ENCODE measurements around the gene UNC45B.
"Not testable (repeated sequence)": the region's sequence is repeated elsewhere in the genome, so short reads cannot be mapped to it uniquely, and the experiment has no call there.

UNC45B gene

DNA sequence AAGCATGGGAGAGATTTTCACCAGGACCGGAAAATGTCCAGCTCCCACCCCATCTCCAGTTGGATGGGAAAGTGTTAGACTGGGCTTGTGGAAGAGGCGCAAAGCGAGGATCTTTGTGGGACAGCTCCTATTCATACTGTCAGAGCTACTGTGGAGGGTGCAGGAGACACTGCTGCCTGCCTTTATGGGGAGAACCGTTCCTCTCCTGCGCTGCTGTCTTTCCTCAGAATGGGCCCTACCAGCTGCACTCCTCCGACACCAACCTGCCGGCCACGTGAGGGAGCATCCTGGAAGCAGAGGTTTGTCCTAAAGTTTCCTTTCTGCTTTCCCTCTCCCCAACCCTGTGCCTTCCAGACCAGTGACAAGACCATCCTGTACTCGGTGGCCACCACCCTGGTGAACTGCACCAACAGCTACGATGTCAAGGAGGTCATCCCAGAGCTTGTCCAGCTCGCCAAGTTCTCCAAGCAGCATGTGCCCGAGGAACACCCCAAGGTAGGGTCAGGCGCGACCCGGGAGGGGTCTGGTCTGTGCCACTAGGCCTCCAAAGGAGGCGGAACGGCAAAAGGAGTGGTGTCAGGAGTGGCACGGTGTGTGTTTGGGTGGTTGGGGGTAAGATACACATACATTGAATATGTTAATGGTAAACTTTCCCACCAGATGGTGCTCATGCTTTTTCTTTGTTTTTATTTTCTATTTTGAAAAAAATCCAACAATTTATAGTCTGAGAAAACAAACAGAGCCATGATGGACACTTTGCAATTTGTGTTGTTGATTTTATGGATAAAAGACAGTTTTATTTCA, 23.6 kb downstream of the UNC45B start:
- peak overlapping the region; percentile 9 for H3K9ac ChIP-seq (ENCODE audit: low read depth, low read length, poor library complexity)
- H3K4ac ChIP-seq (ENCODE audit: low read length), result peak overlapping the region; percentile 59
- H2BK12ac ChIP-seq (ENCODE audit: low read length), result no peak overlapping the region
- H2BK15ac ChIP-seq (ENCODE audit: low read length), result no peak overlapping the region
- WGBS, 2 donors (ENCODE audit: extremely low coverage in 2 of 2, insufficient read length in 2 of 2, insufficient replicate concordance in 1 of 2), result no CpG with 5 or more reads among the region's 18 CpGs
- no peak overlapping the region for H3K4me3 ChIP-seq (ENCODE audit: low read length in 2 of 2)
- H3K36me3 ChIP-seq (replicated peaks in 1 of 2; ENCODE audit: control insufficient read depth in 2 of 2, insufficient read depth in 2 of 2, low read length in 2 of 2), result no peaks in the 10 kb centered on the region
- H3K18ac ChIP-seq (ENCODE audit: low read length), result no peak overlapping the region
- H3K4me2 ChIP-seq (ENCODE audit: insufficient read depth, low read length, poor library complexity, severe bottlenecking), result no peak overlapping the region
- no peak overlapping the region for H2AFZ ChIP-seq (ENCODE audit: low read length)
- H3K14ac ChIP-seq (ENCODE audit: low read length), result no peak overlapping the region
- H2AK5ac ChIP-seq (ENCODE audit: low read depth, low read length), result no peak overlapping the region
- H3K27me3 ChIP-seq (ENCODE audit: control insufficient read depth in 3 of 3, insufficient read depth in 3 of 3, low read depth in 1 of 3, low read length in 3 of 3), result peaks cover 0 to 8% (median 0%) of the 10 kb centered on the region in 3 experiments
- H3K4me1 ChIP-seq (ENCODE audit: control insufficient read depth in 2 of 2, insufficient read depth in 1 of 2, low read depth in 1 of 2, low read length in 2 of 2), result no peaks in the 10 kb centered on the region
- H4K91ac ChIP-seq (ENCODE audit: low read depth, low read length, poor library complexity), result no peak overlapping the region
- no peaks in the 10 kb centered on the region for H3K79me1 ChIP-seq (ENCODE audit: low read depth, low read length)
- H3K27ac ChIP-seq (replicated peaks; ENCODE audit: low read length), result no peak overlapping the region
- no peak overlapping the region for H2BK5ac ChIP-seq (ENCODE audit: low read length)
- no peak for DNase-seq (ENCODE audit: low spot score)
- H2BK120ac ChIP-seq (ENCODE audit: low read depth, low read length), result no peak overlapping the region
- no peak overlapping the region for H3K23ac ChIP-seq (ENCODE audit: low read depth, low read length, poor library complexity)
- no peak overlapping the region for H4K8ac ChIP-seq (ENCODE audit: low read depth, low read length)
- H3K9me3 ChIP-seq (replicated peaks in 1 of 2; ENCODE audit: control insufficient read depth in 2 of 2, insufficient read depth in 1 of 2, low read depth in 1 of 2, low read length in 2 of 2), result no peaks in the 10 kb centered on the region

DNA sequence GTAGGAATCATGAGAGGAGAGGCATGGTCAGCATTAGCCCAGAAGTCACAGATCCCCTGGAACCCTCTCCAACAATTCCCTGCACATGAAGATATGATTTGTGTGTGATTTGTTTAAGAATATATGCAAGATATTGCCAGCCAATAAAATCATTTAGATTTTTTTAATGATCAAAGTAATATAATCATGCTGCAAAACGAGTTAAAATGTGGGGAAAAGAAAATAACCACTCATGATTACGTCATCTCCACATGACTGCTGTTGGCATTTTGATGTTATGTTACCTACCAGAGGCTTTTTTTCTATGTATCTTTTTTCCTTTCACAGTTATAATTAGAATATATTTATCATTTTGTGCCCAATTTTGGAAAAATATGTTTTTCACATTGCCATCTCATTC, 24.2 kb downstream of the UNC45B start:
- H3K4me1 ChIP-seq (ENCODE audit: control insufficient read depth in 2 of 2, insufficient read depth in 1 of 2, low read depth in 1 of 2, low read length in 2 of 2), result no peaks in the 10 kb centered on the region
- H2BK5ac ChIP-seq (ENCODE audit: low read length), result no peak overlapping the region
- no peak overlapping the region for H3K27ac ChIP-seq (replicated peaks; ENCODE audit: low read length)
- no peak overlapping the region for H3K14ac ChIP-seq (ENCODE audit: low read length)
- H2BK15ac ChIP-seq (ENCODE audit: low read length), result no peak overlapping the region
- H4K91ac ChIP-seq (ENCODE audit: low read depth, low read length, poor library complexity), result no peak overlapping the region
- H2AK5ac ChIP-seq (ENCODE audit: low read depth, low read length), result no peak overlapping the region
- H3K23ac ChIP-seq (ENCODE audit: low read depth, low read length, poor library complexity), result no peak overlapping the region
- no peaks in the 10 kb centered on the region for H3K9me3 ChIP-seq (replicated peaks in 1 of 2; ENCODE audit: control insufficient read depth in 2 of 2, insufficient read depth in 1 of 2, low read depth in 1 of 2, low read length in 2 of 2)
- no peak overlapping the region for H4K8ac ChIP-seq (ENCODE audit: low read depth, low read length)
- H2AFZ ChIP-seq (ENCODE audit: low read length), result no peak overlapping the region
- H3K27me3 ChIP-seq (ENCODE audit: control insufficient read depth in 3 of 3, insufficient read depth in 3 of 3, low read depth in 1 of 3, low read length in 3 of 3), result peaks cover 0 to 8% (median 0%) of the 10 kb centered on the region in 3 experiments
- DNase-seq (ENCODE audit: low spot score), result no peak
- H3K36me3 ChIP-seq (replicated peaks in 1 of 2; ENCODE audit: control insufficient read depth in 2 of 2, insufficient read depth in 2 of 2, low read length in 2 of 2), result no peaks in the 10 kb centered on the region
- no peak overlapping the region for H3K4me2 ChIP-seq (ENCODE audit: insufficient read depth, low read length, poor library complexity, severe bottlenecking)
- no peaks in the 10 kb centered on the region for H3K79me1 ChIP-seq (ENCODE audit: low read depth, low read length)
- H3K9ac ChIP-seq (ENCODE audit: low read depth, low read length, poor library complexity), result no peak overlapping the region
- WGBS, 2 donors (ENCODE audit: extremely low coverage in 2 of 2, insufficient read length in 2 of 2, insufficient replicate concordance in 1 of 2), result no CpG with 5 or more reads among the region's 2 CpGs
- no peak overlapping the region for H3K4ac ChIP-seq (ENCODE audit: low read length)
- no peak overlapping the region for H2BK12ac ChIP-seq (ENCODE audit: low read length)
- no peak overlapping the region for H3K18ac ChIP-seq (ENCODE audit: low read length)
- no peak overlapping the region for H3K4me3 ChIP-seq (ENCODE audit: low read length in 2 of 2)
- H2BK120ac ChIP-seq (ENCODE audit: low read depth, low read length), result no peak overlapping the region

DNA sequence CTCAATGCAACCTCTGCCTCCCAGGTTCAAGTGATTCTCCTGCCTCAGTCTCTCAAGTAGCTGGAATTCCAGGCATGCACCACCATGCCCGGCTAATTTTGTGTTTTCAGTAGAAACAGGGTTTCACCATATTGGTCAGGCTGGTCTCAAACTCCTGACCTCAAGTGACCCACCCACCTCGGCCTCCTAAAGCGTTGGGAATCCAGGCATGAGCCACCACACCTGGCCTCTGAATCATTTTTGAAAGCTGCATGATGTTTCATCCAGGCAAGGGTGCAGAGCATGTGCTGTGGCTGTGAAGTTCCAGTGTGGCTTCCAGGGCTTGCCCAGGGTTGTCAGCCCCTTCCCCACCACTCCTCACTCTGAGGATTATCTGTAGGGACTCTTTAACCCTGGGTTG, 24.7 kb downstream of the UNC45B start:
- WGBS, 2 donors (ENCODE audit: extremely low coverage in 2 of 2, insufficient read length in 2 of 2, insufficient replicate concordance in 1 of 2), result no CpG with 5 or more reads among the region's 3 CpGs
- H4K91ac ChIP-seq (ENCODE audit: low read depth, low read length, poor library complexity); H3K4me2 ChIP-seq (ENCODE audit: insufficient read depth, low read length, poor library complexity, severe bottlenecking); H3K9ac ChIP-seq (ENCODE audit: low read depth, low read length, poor library complexity); DNase-seq (ENCODE audit: low spot score); H2BK120ac ChIP-seq (ENCODE audit: low read depth, low read length); H3K9me3 ChIP-seq (replicated peaks in 1 of 2; ENCODE audit: control insufficient read depth in 2 of 2, insufficient read depth in 1 of 2, low read depth in 1 of 2, low read length in 2 of 2); H2AFZ ChIP-seq (ENCODE audit: low read length); H3K4ac ChIP-seq (ENCODE audit: low read length); H4K8ac ChIP-seq (ENCODE audit: low read depth, low read length); H3K23ac ChIP-seq (ENCODE audit: low read depth, low read length, poor library complexity); H3K18ac ChIP-seq (ENCODE audit: low read length); H3K27ac ChIP-seq (replicated peaks; ENCODE audit: low read length); H2BK5ac ChIP-seq (ENCODE audit: low read length); H3K4me1 ChIP-seq (ENCODE audit: control insufficient read depth in 2 of 2, insufficient read depth in 1 of 2, low read depth in 1 of 2, low read length in 2 of 2); H3K79me1 ChIP-seq (ENCODE audit: low read depth, low read length); H2BK15ac ChIP-seq (ENCODE audit: low read length); H2AK5ac ChIP-seq (ENCODE audit: low read depth, low read length); H3K36me3 ChIP-seq (replicated peaks in 1 of 2; ENCODE audit: control insufficient read depth in 2 of 2, insufficient read depth in 2 of 2, low read length in 2 of 2); H3K14ac ChIP-seq (ENCODE audit: low read length); H2BK12ac ChIP-seq (ENCODE audit: low read length); H3K4me3 ChIP-seq (ENCODE audit: low read length in 2 of 2); H3K27me3 ChIP-seq (ENCODE audit: control insufficient read depth in 3 of 3, insufficient read depth in 3 of 3, low read depth in 1 of 3, low read length in 3 of 3): not testable (repeated sequence)

DNA sequence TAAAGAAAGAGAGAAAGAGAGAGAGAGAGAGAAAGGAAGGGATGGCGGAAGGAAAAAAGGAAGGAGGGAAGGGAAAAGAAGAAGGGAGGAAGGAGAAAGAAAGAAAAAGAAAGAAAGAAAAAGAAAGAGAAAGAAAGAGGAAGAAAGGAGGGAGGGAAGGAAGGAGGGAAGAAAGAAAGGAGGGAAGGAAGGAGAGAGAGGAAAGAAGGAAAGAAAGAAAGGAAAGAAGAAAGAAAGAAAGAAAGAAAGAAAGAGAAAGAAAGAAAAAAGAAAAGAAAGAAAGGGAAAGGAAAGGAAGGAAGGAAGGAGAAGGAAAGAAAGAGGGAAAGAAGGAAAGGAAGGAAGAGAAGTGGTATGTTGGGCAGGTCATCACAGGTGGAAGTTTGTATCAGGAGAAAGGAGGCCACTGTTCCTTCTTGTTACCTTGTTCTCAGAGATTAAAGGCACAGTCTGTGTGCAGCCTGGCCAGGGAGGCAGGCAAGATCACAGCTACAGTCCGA, 27.3 kb downstream of the UNC45B start:
- no peak overlapping the region for H3K14ac ChIP-seq (ENCODE audit: low read length)
- no peak overlapping the region for H3K27ac ChIP-seq (replicated peaks; ENCODE audit: low read length)
- no peaks in the 10 kb centered on the region for H3K4me1 ChIP-seq (ENCODE audit: control insufficient read depth in 2 of 2, insufficient read depth in 1 of 2, low read depth in 1 of 2, low read length in 2 of 2)
- peaks cover 0 to 7% (median 0%) of the 10 kb centered on the region in 3 experiments for H3K27me3 ChIP-seq (ENCODE audit: control insufficient read depth in 3 of 3, insufficient read depth in 3 of 3, low read depth in 1 of 3, low read length in 3 of 3)
- no peak overlapping the region for H3K9ac ChIP-seq (ENCODE audit: low read depth, low read length, poor library complexity)
- H2AFZ ChIP-seq (ENCODE audit: low read length), result no peak overlapping the region
- H2BK15ac ChIP-seq (ENCODE audit: low read length), result no peak overlapping the region
- H3K79me1 ChIP-seq (ENCODE audit: low read depth, low read length), result no peaks in the 10 kb centered on the region
- H2BK120ac ChIP-seq (ENCODE audit: low read depth, low read length), result no peak overlapping the region
- DNase-seq (ENCODE audit: low spot score), result no peak
- no peak overlapping the region for H3K4ac ChIP-seq (ENCODE audit: low read length)
- no peak overlapping the region for H2AK5ac ChIP-seq (ENCODE audit: low read depth, low read length)
- no peak overlapping the region for H4K91ac ChIP-seq (ENCODE audit: low read depth, low read length, poor library complexity)
- H3K23ac ChIP-seq (ENCODE audit: low read depth, low read length, poor library complexity), result no peak overlapping the region
- H3K9me3 ChIP-seq (replicated peaks in 1 of 2; ENCODE audit: control insufficient read depth in 2 of 2, insufficient read depth in 1 of 2, low read depth in 1 of 2, low read length in 2 of 2), result no peaks in the 10 kb centered on the region
- no peak overlapping the region for H3K18ac ChIP-seq (ENCODE audit: low read length)
- no peak overlapping the region for H2BK5ac ChIP-seq (ENCODE audit: low read length)
- WGBS, 2 donors (ENCODE audit: extremely low coverage in 2 of 2, insufficient read length in 2 of 2, insufficient replicate concordance in 1 of 2), result no CpG with 5 or more reads among the region's 2 CpGs
- no peaks in the 10 kb centered on the region for H3K36me3 ChIP-seq (replicated peaks in 1 of 2; ENCODE audit: control insufficient read depth in 2 of 2, insufficient read depth in 2 of 2, low read length in 2 of 2)
- H2BK12ac ChIP-seq (ENCODE audit: low read length), result no peak overlapping the region
- no peak overlapping the region for H3K4me2 ChIP-seq (ENCODE audit: insufficient read depth, low read length, poor library complexity, severe bottlenecking)
- no peak overlapping the region for H4K8ac ChIP-seq (ENCODE audit: low read depth, low read length)
- no peak overlapping the region for H3K4me3 ChIP-seq (ENCODE audit: low read length in 2 of 2)

All from neuronal stem cell (in vitro differentiated cells).